Keratinocyte (primary cell): ENCODE measurements around the gene GPD1. TPM values are rescaled to one million over a fixed set of nuclear protein-coding genes. Genes with fewer than 3 reads are reported as not detected.
"Not testable (repeated sequence)": the region's sequence is repeated elsewhere in the genome, so short reads cannot be mapped to it uniquely, and the experiment has no call there.

Experiments used
- DNase-seq: peaks from one replicate; pipeline ENCODE4 v3.0.0-alpha.2; 2011; ENCODE audit warnings: low read depth, missing footprints, low spot score
- FAIRE-seq: peaks from 2 replicates; lab custom pipeline; 2011; peaks lifted over from hg19 to GRCh38; lab: Jason Lieb, UNC
- H2AFZ ChIP-seq: 2 replicates; pipeline ENCODE4 v1.6.0; 2012; ENCODE audit warnings: low read length, control low read depth, inconsistent platforms; ENCODE audit not compliant: control insufficient read depth
- H3K27ac ChIP-seq: 2 replicates; pipeline ENCODE4 v1.5.1; 2011; ENCODE audit warnings: low read length; ENCODE audit not compliant: control insufficient read depth, insufficient read depth
- H3K27me3 ChIP-seq: 3 replicates; pipeline ENCODE4 v1.6.0; 2011; ENCODE audit warnings: low read length; ENCODE audit not compliant: control insufficient read depth, insufficient read depth; ENCODE audit errors: extremely low read depth
- H3K36me3 ChIP-seq, 2 experiments: 2 replicates in 1 of 2; 3 replicates in 1 of 2; pipeline ENCODE4 v1.5.1; 2011; ENCODE audit warnings: low read length in 2 of 2, mild to moderate bottlenecking in 1 of 2; ENCODE audit not compliant: control insufficient read depth in 2 of 2, insufficient read depth in 2 of 2; ENCODE audit errors: extremely low read depth in 1 of 2
- H3K4me1 ChIP-seq: 3 replicates; pipeline ENCODE4 v1.5.1; 2011; ENCODE audit warnings: low read length; ENCODE audit not compliant: control insufficient read depth, insufficient read depth; ENCODE audit errors: extremely low read depth
- H3K4me2 ChIP-seq: 3 replicates; pipeline ENCODE4 v1.6.0; 2011; ENCODE audit warnings: low read depth, low read length; ENCODE audit not compliant: control insufficient read depth, insufficient read depth; ENCODE audit errors: extremely low read depth
- H3K4me3 ChIP-seq, 3 experiments: fragments of 200-600 bp in 1 of 3; sonication (generic) in 1 of 3; 2 replicates in 2 of 3; 3 replicates in 1 of 3; pipeline ENCODE4 v1.5.1; 2011 to 2016; ENCODE audit warnings: low read length in 3 of 3, mild to moderate bottlenecking in 3 of 3, control low read depth in 2 of 3, inconsistent platforms in 1 of 3, low read depth in 1 of 3, mixed read lengths in 1 of 3, mixed run types in 1 of 3, moderate library complexity in 1 of 3; ENCODE audit not compliant: control insufficient read depth in 2 of 3, insufficient read depth in 2 of 3; ENCODE audit errors: extremely low read depth in 1 of 3
- H3K79me2 ChIP-seq: 2 replicates; pipeline ENCODE4 v1.6.0; 2012; ENCODE audit warnings: low read length; ENCODE audit not compliant: control insufficient read depth, insufficient read depth
- H3K9ac ChIP-seq: 3 replicates; pipeline ENCODE4 v1.6.0; 2011; ENCODE audit warnings: low read length; ENCODE audit not compliant: control insufficient read depth, insufficient read depth; ENCODE audit errors: extremely low read depth
- H3K9me1 ChIP-seq: 3 replicates; pipeline ENCODE4 v1.6.0; 2011; ENCODE audit warnings: low read length; ENCODE audit not compliant: control insufficient read depth, insufficient read depth; ENCODE audit errors: extremely low read depth
- H3K9me3 ChIP-seq: 2 replicates; pipeline ENCODE4 v1.5.1; 2012; ENCODE audit warnings: low read depth, low read length; ENCODE audit not compliant: control insufficient read depth
- H4K20me1 ChIP-seq: 3 replicates; pipeline ENCODE4 v1.6.0; 2011; ENCODE audit warnings: low read length; ENCODE audit not compliant: control insufficient read depth, insufficient read depth; ENCODE audit errors: extremely low read depth
- CTCF ChIP-seq, 3 experiments: IDR thresholded peaks in 1 of 3; conservative IDR thresholded peaks in 1 of 3; optimal IDR thresholded peaks in 1 of 3; 2 replicates in 2 of 3; 3 replicates in 1 of 3; pipeline versions ENCODE3 to v1.5.1; 2011; ENCODE audit warnings: low read length in 3 of 3, mild to moderate bottlenecking in 3 of 3, moderate library complexity in 2 of 3, control low read depth in 1 of 3, inconsistent platforms in 1 of 3; ENCODE audit not compliant: insufficient read depth in 2 of 3; ENCODE audit errors: extremely low read depth in 1 of 3
- EZH2 ChIP-seq: IDR thresholded peaks from one replicate; pipeline ENCODE4 v1.6.1; 2012; ENCODE audit warnings: inconsistent platforms, mild to moderate bottlenecking, low read length, moderate library complexity
- dilution Hi-C: fragments of 300-500 bp; cut with MboI; formaldehyde crosslinking; loops from one replicate; pipeline ENCODE4 v1.7.0; 2020; ENCODE audit warnings: low sequenced_read_pairs; ENCODE audit not compliant: extremely low pct_ligation_motif_present
- polyA plus RNA-seq, 5 experiments: library from polyadenylated mRNA; depleted of rRNA in 3 of 5; stranded (reverse) in 3 of 5; stranded (forward) in 1 of 5; unstranded in 1 of 5; fragments of >200 nt; gene quantifications; 1 replicate in 1 of 5; 2 replicates in 3 of 5; 3 replicates in 1 of 5; pipeline versions ENCODE4 v1.2.1 to v1.2.3, GENCODE V29; 2011 to 2012; ENCODE audit warnings: missing spikeins in 2 of 5, low read depth in 1 of 5, low replicate concordance in 1 of 5

Gene GPD1
- polyA plus RNA-seq, 1 donor (not counting 4 experiments of a cell fraction or from before 2014, with no cell fraction given): 0.13 TPM

- Histone ChIP-seq H3K27me3 (no peaks in the 10 kb centered on the region), H2AFZ (no peak overlapping the region), H3K9me1 (no peaks in the 10 kb centered on the region), H3K9ac (no peak overlapping the region), H3K27ac (no peak overlapping the region), H3K4me3 (no peak overlapping the region), H3K4me1 (peaks cover 21% of the 10 kb centered on the region), H3K79me2 (peaks cover 6% of the 10 kb centered on the region), H3K4me2 (no peak overlapping the region), H3K9me3 (no peaks in the 10 kb centered on the region), H3K36me3 (peaks cover 3 to 13% of the 10 kb centered on the region in 2 experiments), H4K20me1 (no peaks in the 10 kb centered on the region)
- dilution Hi-C loops: no loop called here
- FAIRE-seq (no peak), DNase-seq (no peak)
- TF ChIP-seq CTCF (optimal IDR thresholded peaks at IDR 0.05 in 1 of 3, IDR thresholded peaks at IDR 0.05 in 1 of 3, conservative IDR thresholded peaks at IDR 0.05 in 1 of 3; ENCODE audit: extremely low read depth in 1 of 3, insufficient read depth in 2 of 3, low read length in 3 of 3) (no peak), EZH2 (no peak)
Measured at GRCh38 chr12:50083301-50083700, 20.5 kb upstream of the GPD1 start.

GRCh38 chr12:50084409-50084774, 19.4 kb upstream of the GPD1 start:
- Histone ChIP-seq H3K4me2 (peak overlapping the region; percentile 92), H3K4me3 (peak overlapping the region; percentile 59 to 88 (median 68)), H2AFZ (peak overlapping the region; percentile 21), H3K4me1 (peaks cover 31% of the 10 kb centered on the region), H3K27ac (peak overlapping the region; percentile 77), H3K36me3 (peaks cover 6 to 18% of the 10 kb centered on the region in 2 experiments), H3K9ac (peak overlapping the region; percentile 72)
- DNase-seq, H4K20me1 ChIP-seq, H3K9me3 ChIP-seq, H3K27me3 ChIP-seq, H3K9me1 ChIP-seq, H3K79me2 ChIP-seq, dilution Hi-C loops, FAIRE-seq: not testable (repeated sequence)
